ENCODE measurements around the gene PITPNC1.

DNA sequence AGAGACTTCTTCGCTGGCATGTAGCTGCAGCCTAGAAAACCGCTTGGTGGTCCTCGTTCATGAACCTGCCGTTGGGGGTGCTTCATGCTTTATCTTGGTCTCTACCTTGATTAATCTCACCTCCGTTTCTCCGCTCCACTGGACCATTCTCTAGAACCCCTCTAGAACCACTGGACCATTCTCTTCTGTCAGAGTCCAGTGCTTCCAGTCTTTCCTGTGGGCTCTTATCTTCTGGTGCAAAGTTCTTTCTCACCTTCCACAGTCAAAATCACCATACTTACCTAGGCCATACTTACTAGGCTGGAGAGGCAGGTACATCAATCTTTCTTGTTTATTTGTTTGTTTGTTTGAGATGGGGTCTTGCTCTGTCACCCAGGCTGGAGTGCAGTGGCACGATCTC, 71.4 kb downstream of the PITPNC1 start:
- TF ChIP-seq, protein P1, sequence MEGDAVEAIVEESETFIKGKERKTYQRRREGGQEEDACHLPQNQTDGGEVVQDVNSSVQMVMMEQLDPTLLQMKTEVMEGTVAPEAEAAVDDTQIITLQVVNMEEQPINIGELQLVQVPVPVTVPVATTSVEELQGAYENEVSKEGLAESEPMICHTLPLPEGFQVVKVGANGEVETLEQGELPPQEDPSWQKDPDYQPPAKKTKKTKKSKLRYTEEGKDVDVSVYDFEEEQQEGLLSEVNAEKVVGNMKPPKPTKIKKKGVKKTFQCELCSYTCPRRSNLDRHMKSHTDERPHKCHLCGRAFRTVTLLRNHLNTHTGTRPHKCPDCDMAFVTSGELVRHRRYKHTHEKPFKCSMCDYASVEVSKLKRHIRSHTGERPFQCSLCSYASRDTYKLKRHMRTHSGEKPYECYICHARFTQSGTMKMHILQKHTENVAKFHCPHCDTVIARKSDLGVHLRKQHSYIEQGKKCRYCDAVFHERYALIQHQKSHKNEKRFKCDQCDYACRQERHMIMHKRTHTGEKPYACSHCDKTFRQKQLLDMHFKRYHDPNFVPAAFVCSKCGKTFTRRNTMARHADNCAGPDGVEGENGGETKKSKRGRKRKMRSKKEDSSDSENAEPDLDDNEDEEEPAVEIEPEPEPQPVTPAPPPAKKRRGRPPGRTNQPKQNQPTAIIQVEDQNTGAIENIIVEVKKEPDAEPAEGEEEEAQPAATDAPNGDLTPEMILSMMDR (IDR thresholded peaks at IDR 0.05; ENCODE audit: low read length), result no peak
- TF ChIP-seq EZH2 (IDR thresholded peaks at IDR 0.05; ENCODE audit: borderline replicate concordance, low read length), result no peak

Data from OCI-LY1 (cell line).